ENCODE results near the gene GPR17.

- TF ChIP-seq EZH2 (IDR thresholded peaks at IDR 0.05; ENCODE audit: insufficient read depth, low read length): no peak
- TF ChIP-seq CTCF (IDR thresholded peaks at IDR 0.05; ENCODE audit: insufficient read depth, low read depth, low read length): no peak
These were observed 16.3 kb upstream of the GPR17 start for GRCh38 chr2:127629637-127630036.

All from astrocyte (in vitro differentiated cells and primary cell).